SKM-1 (cell line): ENCODE measurements around the gene FIGN.

ENCODE experiments used
- DNase-seq: peaks from one replicate; lab custom pipeline; 2025; ENCODE audit not compliant: unreplicated experiment; lab: John Stamatoyannopoulos, UW

FIGN gene

DNA sequence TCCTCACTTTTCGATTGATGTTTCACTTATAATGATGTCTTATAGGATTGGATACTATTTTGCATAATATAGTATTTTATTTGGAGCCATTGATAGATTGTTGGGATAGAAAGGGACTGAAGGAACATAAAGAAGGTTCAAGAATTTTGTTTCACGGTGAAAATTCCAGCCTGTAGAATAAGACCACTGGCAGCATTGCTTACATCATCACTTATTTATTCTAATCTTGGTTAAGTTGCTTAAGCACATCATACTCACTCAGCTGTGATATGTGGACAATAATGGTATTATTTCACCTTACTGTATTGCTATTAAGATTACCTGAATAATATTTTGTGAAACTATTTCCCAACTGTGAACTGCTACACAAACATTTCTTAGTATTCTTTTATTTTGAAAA, 118.3 kb downstream of the FIGN start:
- no peak for DNase-seq

GRCh38 chr2:163613266-163613731, 122.5 kb downstream of the FIGN start:
- DNase-seq, result no peak

- no peak for DNase-seq
These were observed 123.5 kb downstream of the FIGN start for GRCh38 chr2:163612332-163612731.

- DNase-seq, result no peak
These were observed 124.3 kb downstream of the FIGN start for GRCh38 chr2:163611557-163611906.

GRCh38 chr2:163610817-163611556, 124.8 kb downstream of the FIGN start:
- DNase-seq, result no peak

GRCh38 chr2:163607630-163608029, 128.2 kb downstream of the FIGN start:
- no peak for DNase-seq

- no peak for DNase-seq
These were observed 128.9 kb downstream of the FIGN start for GRCh38 chr2:163606878-163607277.

GRCh38 chr2:163605779-163606178, 130.0 kb downstream of the FIGN start:
- DNase-seq, result no peak

DNA sequence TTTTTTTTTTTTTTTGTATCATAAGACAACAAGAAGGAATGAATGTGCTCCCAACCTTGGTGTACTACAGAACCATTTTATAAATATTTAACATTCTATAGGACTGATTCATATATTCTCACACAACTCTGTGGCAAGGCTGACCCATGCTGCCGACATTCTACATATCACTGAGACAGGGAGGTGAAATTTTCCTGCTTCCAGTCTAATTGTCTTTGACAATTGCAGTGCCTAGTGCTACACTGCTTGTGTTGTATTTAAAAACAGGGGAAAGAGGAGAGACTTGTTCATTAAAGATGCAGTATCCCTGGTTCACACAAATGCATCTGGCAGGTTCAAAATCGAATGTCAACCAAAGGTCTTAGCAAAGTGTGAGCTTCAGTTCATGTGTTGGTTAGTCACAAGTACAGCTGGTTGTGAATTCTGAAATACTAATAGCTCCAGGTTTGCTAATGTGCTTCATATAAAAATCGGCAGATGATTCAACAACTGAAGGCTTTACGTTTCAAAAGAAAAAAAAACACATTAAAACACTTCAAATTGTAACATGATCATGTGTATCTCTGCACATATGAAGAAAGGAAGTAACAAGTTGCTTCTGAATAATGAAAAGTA, 130.8 kb downstream of the FIGN start:
- no peak for DNase-seq

GRCh38 chr2:163602196-163602595, 133.6 kb downstream of the FIGN start:
- no peak for DNase-seq

- no peak for DNase-seq
These were observed 134.4 kb downstream of the FIGN start for GRCh38 chr2:163601377-163601776.

- no peak for DNase-seq
These were observed 135.0 kb downstream of the FIGN start for GRCh38 chr2:163600801-163601200.

- no peak for DNase-seq
These were observed 140.8 kb downstream of the FIGN start for GRCh38 chr2:163595028-163595427.

GRCh38 chr2:163594497-163594896, 141.3 kb downstream of the FIGN start:
- DNase-seq, result no peak

DNA sequence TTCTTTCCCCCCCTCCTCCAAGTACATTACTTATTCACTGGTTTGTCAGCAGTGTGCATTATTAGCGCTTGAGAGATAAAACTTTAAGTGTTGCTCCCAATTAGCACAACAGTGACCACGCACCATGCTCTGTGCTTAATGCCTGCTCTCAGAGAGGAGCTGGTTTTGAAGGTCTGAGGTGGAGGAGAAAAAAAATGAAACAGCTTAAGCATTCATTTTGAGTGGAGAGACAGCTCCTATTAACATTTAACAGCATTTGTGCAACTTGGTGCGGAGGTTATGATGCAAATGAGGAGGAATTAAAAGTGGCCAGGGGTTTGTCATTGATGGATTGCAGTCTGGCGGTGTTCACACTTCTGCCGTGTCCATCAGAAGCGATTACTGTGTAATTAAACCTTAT, 141.8 kb downstream of the FIGN start:
- no peak for DNase-seq

GRCh38 chr2:163592954-163593622, 142.7 kb downstream of the FIGN start:
- DNase-seq, result no peak

- no peak for DNase-seq
These were observed 144.3 kb downstream of the FIGN start for GRCh38 chr2:163591461-163591860.

- DNase-seq, result no peak
These were observed 155.1 kb downstream of the FIGN start for GRCh38 chr2:163580757-163581156.

DNA sequence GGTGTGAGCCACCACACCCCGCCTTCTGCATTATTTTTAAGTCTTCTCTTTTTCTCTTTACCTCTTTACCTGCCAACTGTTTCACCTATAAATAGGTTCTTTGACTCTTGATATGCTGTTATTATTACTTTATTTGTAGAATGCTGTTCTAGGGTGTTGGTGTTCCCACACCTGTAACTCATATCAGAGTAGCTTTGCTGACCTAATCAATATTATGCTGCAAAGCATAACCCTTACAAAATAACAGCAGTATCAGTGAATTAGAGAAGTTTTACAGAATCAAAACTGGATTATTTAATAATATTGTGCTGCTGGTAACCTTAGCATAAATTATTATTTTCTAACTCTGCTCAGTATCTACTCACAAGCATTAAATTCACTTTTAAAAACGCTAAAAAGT, 161.5 kb downstream of the FIGN start:
- no peak for DNase-seq

- no peak for DNase-seq
These were observed 162.2 kb downstream of the FIGN start for GRCh38 chr2:163573652-163574051.

DNA sequence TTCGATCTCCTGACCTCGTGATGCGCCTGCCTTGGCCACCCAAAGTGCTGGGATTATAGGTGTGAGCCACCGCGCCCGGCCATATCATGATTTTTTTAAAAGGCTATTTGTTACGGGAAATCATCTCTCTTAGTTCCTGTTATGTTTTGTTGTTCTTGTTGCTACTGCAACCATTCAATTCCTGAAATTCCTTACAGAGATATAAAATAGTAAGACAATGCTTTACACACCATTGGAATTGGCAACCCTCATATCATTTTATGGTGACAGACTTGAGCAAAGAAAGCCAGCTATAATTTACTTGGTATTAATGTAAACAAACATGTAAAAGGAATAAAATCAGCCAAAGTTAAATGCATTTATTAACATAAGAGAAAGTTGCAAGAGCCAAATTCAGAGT, 163.0 kb downstream of the FIGN start:
- DNase-seq, result no peak

DNA sequence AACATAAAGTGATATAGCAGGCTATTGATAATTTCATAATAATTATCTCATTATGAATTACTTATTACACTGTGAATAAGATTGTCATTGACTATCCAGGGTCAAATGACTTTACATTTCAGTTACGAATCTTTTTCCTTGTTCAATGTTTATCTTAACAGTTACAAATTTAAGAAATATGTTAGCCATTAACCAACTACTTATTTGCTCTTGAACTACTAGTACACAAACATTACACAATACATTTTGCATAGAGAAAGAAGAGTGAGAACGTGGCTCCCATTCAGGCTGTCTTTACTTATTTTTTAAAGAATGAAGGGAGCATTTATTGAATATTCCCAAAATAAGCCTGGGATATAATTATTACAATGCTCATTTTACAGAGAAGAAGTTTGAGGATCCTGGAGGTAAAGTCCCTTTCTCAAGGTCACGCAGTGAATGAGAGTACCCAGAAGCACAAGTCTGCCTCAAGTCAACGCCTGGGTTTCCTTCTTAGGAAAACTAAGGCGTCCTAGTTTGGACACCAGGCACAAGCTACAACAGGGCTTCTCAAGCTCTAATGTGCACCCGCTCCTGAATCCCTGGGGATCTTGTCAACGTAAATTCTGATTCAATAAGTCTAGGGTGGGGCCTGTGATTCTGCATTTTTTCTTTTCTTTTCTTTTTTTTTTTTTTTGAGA, 164.2 kb downstream of the FIGN start:
- DNase-seq, result no peak
